ENCODE measurements around the gene SLC35B1.

The SLC35B1 gene

GRCh38 chr17:49707608-49708514 is at the start of gene SLC35B1:
TSS of gene SLC35B1 (minus strand) at chr17:49707964. CDS start at chr17:49707833, 131 bp downstream.
- peak; percentile 99 for DNase-seq (ENCODE audit: low read depth)
- peak; percentile 99 for TF ChIP-seq CTCF (conservative IDR thresholded peaks at IDR 0.05; ENCODE audit: low read depth, low read length)
- H3K4me3 ChIP-seq (ENCODE audit: low read depth, low read length), result peak within 1 kb of the TSS; percentile 92

- no peak for DNase-seq (ENCODE audit: low read depth)
- TF ChIP-seq CTCF (conservative IDR thresholded peaks at IDR 0.05; ENCODE audit: low read depth, low read length), result no peak
- no peak overlapping the region for H3K4me3 ChIP-seq (ENCODE audit: low read depth, low read length)
Measured at GRCh38 chr17:49757151-49757777, 49.5 kb upstream of the SLC35B1 start.

- H3K4me3 ChIP-seq (ENCODE audit: low read depth, low read length), result no peak overlapping the region
- TF ChIP-seq CTCF (conservative IDR thresholded peaks at IDR 0.05; ENCODE audit: low read depth, low read length), result no peak
- no peak for DNase-seq (ENCODE audit: low read depth)
Measured at GRCh38 chr17:49756323-49757150, 48.8 kb upstream of the SLC35B1 start.

GRCh38 chr17:49755663-49756283 is 48.0 kb upstream of the SLC35B1 start:
- no peak for DNase-seq (ENCODE audit: low read depth)
- no peak for TF ChIP-seq CTCF (conservative IDR thresholded peaks at IDR 0.05; ENCODE audit: low read depth, low read length)
- H3K4me3 ChIP-seq (ENCODE audit: low read depth, low read length), result no peak overlapping the region

- TF ChIP-seq CTCF (conservative IDR thresholded peaks at IDR 0.05; ENCODE audit: low read depth, low read length), result no peak
Measured at GRCh38 chr17:49753959-49754391, 46.2 kb upstream of the SLC35B1 start.

GRCh38 chr17:49752508-49752907 is 44.7 kb upstream of the SLC35B1 start:
- TF ChIP-seq CTCF (conservative IDR thresholded peaks at IDR 0.05; ENCODE audit: low read depth, low read length), result no peak
- no peak overlapping the region for H3K4me3 ChIP-seq (ENCODE audit: low read depth, low read length)
- no peak for DNase-seq (ENCODE audit: low read depth)

More at GRCh38 chr17:49753959-49754391, 46.2 kb upstream of the SLC35B1 start:
- DNase-seq (ENCODE audit: low read depth), result no peak
- H3K4me3 ChIP-seq (ENCODE audit: low read depth, low read length), result no peak overlapping the region

Data from choroid plexus epithelial cell (primary cell).